GM18519 (cell line): ENCODE results near the gene PTMA.
A peak's percentile ranks its signal among the peaks of the same experiment; 100 is the strongest.

Source experiments
- ATAC-seq: cut with Tn5 transposase; IDR thresholded peaks from one replicate; pipeline ENCODE4 v1.9.1; 2021; ENCODE audit warnings: mild to moderate bottlenecking, moderate library complexity; ENCODE audit not compliant: unreplicated experiment, low FRiP score

Gene PTMA

GRCh38 chr2:231674587-231675338 lies 33.6 kb upstream of the PTMA start:
- ATAC-seq = peak; percentile 35

GRCh38 chr2:231676243-231676642 lies 32.1 kb upstream of the PTMA start:
- no peak for ATAC-seq

- no peak for ATAC-seq
Measured at GRCh38 chr2:231677632-231678104, 30.7 kb upstream of the PTMA start.

- no peak for ATAC-seq
Measured at GRCh38 chr2:231679908-231680284, 28.4 kb upstream of the PTMA start.

GRCh38 chr2:231680285-231680991 lies 27.9 kb upstream of the PTMA start:
- ATAC-seq = no peak

- ATAC-seq = peak; percentile 43
Measured at GRCh38 chr2:231680992-231681852, 27.1 kb upstream of the PTMA start.

GRCh38 chr2:231682603-231683291 lies 25.6 kb upstream of the PTMA start:
- ATAC-seq = no peak

- ATAC-seq = no peak
Measured at GRCh38 chr2:231683292-231684235, 24.8 kb upstream of the PTMA start.

- ATAC-seq = no peak
Measured at GRCh38 chr2:231684314-231685223, 23.8 kb upstream of the PTMA start.

GRCh38 chr2:231685349-231686191 lies 22.8 kb upstream of the PTMA start:
- no peak for ATAC-seq

GRCh38 chr2:231686192-231687100 lies 21.9 kb upstream of the PTMA start:
- ATAC-seq = no peak

- ATAC-seq = no peak
Measured at GRCh38 chr2:231687133-231687852, 21.0 kb upstream of the PTMA start.

GRCh38 chr2:231687961-231688360 lies 20.4 kb upstream of the PTMA start:
- no peak for ATAC-seq

- ATAC-seq = no peak
Measured at GRCh38 chr2:231688719-231689118, 19.6 kb upstream of the PTMA start.

- no peak for ATAC-seq
Measured at GRCh38 chr2:231689124-231689893, 19.0 kb upstream of the PTMA start.
